ENCODE results near the gene TGFBR3L.

DNA sequence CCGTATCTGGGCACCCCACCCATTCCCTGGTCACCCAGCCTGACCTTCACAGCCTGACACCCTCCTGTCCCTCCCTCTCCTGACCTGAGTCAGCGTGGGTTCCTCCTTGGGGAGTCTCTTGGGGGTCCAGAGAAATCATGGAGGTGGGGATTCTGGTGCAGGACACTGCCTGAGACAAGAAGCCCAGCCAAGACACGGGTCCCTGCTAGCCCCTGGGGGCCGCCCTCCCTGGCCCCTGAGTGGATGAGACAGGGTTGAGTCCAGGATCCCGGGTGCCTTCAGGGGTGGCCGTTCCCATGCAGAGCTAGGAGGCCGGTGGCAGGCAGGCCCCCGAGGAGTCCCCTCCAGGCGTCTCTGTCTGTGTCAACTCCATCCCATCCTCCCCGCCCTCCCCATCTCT lies 9.4 kb upstream of the TGFBR3L start:
- TF ChIP-seq, protein P1, sequence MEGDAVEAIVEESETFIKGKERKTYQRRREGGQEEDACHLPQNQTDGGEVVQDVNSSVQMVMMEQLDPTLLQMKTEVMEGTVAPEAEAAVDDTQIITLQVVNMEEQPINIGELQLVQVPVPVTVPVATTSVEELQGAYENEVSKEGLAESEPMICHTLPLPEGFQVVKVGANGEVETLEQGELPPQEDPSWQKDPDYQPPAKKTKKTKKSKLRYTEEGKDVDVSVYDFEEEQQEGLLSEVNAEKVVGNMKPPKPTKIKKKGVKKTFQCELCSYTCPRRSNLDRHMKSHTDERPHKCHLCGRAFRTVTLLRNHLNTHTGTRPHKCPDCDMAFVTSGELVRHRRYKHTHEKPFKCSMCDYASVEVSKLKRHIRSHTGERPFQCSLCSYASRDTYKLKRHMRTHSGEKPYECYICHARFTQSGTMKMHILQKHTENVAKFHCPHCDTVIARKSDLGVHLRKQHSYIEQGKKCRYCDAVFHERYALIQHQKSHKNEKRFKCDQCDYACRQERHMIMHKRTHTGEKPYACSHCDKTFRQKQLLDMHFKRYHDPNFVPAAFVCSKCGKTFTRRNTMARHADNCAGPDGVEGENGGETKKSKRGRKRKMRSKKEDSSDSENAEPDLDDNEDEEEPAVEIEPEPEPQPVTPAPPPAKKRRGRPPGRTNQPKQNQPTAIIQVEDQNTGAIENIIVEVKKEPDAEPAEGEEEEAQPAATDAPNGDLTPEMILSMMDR (IDR thresholded peaks at IDR 0.05) = no peak
- TF ChIP-seq POLR2A (IDR thresholded peaks at IDR 0.05) = no peak

Data from body of pancreas (tissue), 4 donors.